Ishikawa (cell line): ENCODE results near the gene HDAC8.

Source experiments
- CEBPB ChIP-seq: IDR thresholded peaks from 2 replicates; pipeline ENCODE4 v1.6.1; 2012
- CREB1 ChIP-seq: IDR thresholded peaks from 2 replicates; pipeline ENCODE4 v1.6.1; 2012; ENCODE audit warnings: low read depth
- EGR1 ChIP-seq: IDR thresholded peaks from 2 replicates; pipeline ENCODE4 v1.6.1; 2012
- EP300 ChIP-seq: IDR thresholded peaks from 2 replicates; pipeline ENCODE4 v1.6.1; 2012; ENCODE audit warnings: borderline replicate concordance
- FOXM1 ChIP-seq: IDR thresholded peaks from 2 replicates; pipeline ENCODE4 v1.6.1; 2012; ENCODE audit warnings: low read depth, borderline replicate concordance
- NFIC ChIP-seq: IDR thresholded peaks from 2 replicates; pipeline ENCODE4 v1.6.1; 2012
- RAD21 ChIP-seq: IDR thresholded peaks from 2 replicates; pipeline ENCODE4 v1.6.1; 2012; ENCODE audit warnings: low read depth
- REST ChIP-seq: IDR thresholded peaks from 2 replicates; pipeline ENCODE4 v1.6.1; 2012; ENCODE audit warnings: low read depth, mild to moderate bottlenecking
- TAF1 ChIP-seq: IDR thresholded peaks from 2 replicates; pipeline ENCODE4 v1.6.1; 2012; ENCODE audit warnings: low read depth, mild to moderate bottlenecking
- TCF12 ChIP-seq: IDR thresholded peaks from 2 replicates; pipeline ENCODE4 v1.6.1; 2012; ENCODE audit warnings: low read depth
- TEAD4 ChIP-seq: IDR thresholded peaks from 2 replicates; pipeline ENCODE4 v1.6.1; 2012
- YY1 ChIP-seq: IDR thresholded peaks from 2 replicates; pipeline ENCODE4 v1.6.1; 2012; ENCODE audit warnings: low read depth
- ZBTB7A ChIP-seq: IDR thresholded peaks from 2 replicates; pipeline ENCODE4 v1.6.1; 2012; ENCODE audit warnings: low read depth
- TF ChIP-seq, protein P1 (sequence below): IDR thresholded peaks from 2 replicates; pipeline ENCODE4 v1.6.1; 2012
- TF ChIP-seq, protein P2 (sequence below): IDR thresholded peaks from 2 replicates; pipeline ENCODE4 v1.6.1; 2012

HDAC8 gene

GRCh38 chrX:72394518-72395170 lies 178.0 kb downstream of the HDAC8 start:
- no peak for TF ChIP-seq TCF12
- no peak for TF ChIP-seq TEAD4
- TF ChIP-seq EP300, result no peak
- no peak for TF ChIP-seq REST
- TF ChIP-seq EGR1, result no peak
- TF ChIP-seq, protein P1, sequence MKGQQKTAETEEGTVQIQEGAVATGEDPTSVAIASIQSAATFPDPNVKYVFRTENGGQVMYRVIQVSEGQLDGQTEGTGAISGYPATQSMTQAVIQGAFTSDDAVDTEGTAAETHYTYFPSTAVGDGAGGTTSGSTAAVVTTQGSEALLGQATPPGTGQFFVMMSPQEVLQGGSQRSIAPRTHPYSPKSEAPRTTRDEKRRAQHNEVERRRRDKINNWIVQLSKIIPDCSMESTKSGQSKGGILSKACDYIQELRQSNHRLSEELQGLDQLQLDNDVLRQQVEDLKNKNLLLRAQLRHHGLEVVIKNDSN, result no peak
- no peak for TF ChIP-seq RAD21
- TF ChIP-seq, protein P2, sequence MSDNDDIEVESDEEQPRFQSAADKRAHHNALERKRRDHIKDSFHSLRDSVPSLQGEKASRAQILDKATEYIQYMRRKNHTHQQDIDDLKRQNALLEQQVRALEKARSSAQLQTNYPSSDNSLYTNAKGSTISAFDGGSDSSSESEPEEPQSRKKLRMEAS, result no peak
- TF ChIP-seq CEBPB, result no peak
- no peak for TF ChIP-seq FOXM1
- TF ChIP-seq NFIC, result no peak
- TF ChIP-seq ZBTB7A, result no peak

- TF ChIP-seq CREB1, result no peak
- TF ChIP-seq TCF12, result no peak
- TF ChIP-seq REST, result no peak
- TF ChIP-seq, protein P1, result no peak
- TF ChIP-seq ZBTB7A, result no peak
- TF ChIP-seq EGR1, result no peak
- no peak for TF ChIP-seq CEBPB
- TF ChIP-seq, protein P2, result no peak
- TF ChIP-seq NFIC, result no peak
- TF ChIP-seq TAF1, result no peak
- TF ChIP-seq RAD21, result no peak
- TF ChIP-seq FOXM1, result no peak
- TF ChIP-seq YY1, result no peak
- no peak for TF ChIP-seq TEAD4
- no peak for TF ChIP-seq EP300
These were observed 178.7 kb downstream of the HDAC8 start for GRCh38 chrX:72393836-72394517.

DNA sequence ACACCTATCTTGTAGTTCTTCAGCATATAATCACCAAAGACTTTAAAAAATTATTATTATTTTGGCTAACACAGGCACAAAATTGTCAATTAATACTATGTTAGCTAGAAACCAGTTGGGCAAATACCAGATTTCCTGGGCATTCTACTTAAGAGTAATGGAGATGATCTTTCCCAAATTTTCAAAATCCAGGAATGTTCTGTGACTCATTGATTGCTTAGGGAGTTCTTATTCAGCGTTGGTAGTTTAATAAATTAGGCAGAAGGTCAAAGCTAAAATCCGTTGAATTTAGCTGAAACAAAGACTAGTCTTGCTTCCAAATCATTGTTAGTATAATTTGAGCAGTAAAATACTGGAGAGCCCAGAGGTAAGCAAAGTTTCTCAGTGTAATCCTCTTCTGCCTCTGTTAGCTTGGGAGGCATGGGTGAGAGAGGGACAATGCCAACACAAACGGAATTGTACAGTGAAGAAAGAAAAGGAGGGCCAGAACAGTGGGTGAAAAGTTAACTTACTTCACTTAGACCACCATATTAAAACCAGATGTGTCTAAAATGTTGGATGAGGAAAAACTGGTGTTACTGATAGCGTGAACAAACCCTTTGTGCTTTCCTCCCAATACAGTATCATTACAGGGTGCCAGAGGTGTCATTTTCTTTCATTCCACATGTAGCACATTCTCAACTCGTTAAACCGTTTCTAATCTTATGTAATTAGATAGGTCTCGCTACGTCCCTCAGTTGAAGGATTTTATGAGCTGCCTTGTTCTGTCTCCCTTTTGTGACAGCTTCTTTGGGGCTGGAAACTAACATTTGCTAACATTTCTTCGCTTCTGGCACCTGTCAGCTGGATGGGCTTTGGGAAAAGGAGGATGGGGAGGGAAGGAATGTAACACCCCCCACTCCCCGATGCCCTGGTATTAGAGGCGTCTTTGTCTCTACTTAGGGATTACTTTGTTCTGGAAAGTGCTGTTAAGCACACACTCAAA lies 179.5 kb downstream of the HDAC8 start:
- TF ChIP-seq EGR1 (no peak), TCF12 (no peak), YY1 (no peak), EP300 (no peak), ZBTB7A (no peak), FOXM1 (no peak), CEBPB (no peak), REST (no peak), TAF1 (no peak), CREB1 (no peak), TEAD4 (no peak), RAD21 (no peak), NFIC (no peak)
- TF ChIP-seq, protein P1, result no peak
- TF ChIP-seq, protein P2, result no peak
